HG03103 (cell line): ENCODE measurements around the gene SKI.

Source experiments
- ATAC-seq: cut with Tn5 transposase; IDR thresholded peaks from one replicate; pipeline ENCODE4 v1.9.1; 2021; ENCODE audit warnings: low read depth; ENCODE audit not compliant: unreplicated experiment

Gene SKI

DNA sequence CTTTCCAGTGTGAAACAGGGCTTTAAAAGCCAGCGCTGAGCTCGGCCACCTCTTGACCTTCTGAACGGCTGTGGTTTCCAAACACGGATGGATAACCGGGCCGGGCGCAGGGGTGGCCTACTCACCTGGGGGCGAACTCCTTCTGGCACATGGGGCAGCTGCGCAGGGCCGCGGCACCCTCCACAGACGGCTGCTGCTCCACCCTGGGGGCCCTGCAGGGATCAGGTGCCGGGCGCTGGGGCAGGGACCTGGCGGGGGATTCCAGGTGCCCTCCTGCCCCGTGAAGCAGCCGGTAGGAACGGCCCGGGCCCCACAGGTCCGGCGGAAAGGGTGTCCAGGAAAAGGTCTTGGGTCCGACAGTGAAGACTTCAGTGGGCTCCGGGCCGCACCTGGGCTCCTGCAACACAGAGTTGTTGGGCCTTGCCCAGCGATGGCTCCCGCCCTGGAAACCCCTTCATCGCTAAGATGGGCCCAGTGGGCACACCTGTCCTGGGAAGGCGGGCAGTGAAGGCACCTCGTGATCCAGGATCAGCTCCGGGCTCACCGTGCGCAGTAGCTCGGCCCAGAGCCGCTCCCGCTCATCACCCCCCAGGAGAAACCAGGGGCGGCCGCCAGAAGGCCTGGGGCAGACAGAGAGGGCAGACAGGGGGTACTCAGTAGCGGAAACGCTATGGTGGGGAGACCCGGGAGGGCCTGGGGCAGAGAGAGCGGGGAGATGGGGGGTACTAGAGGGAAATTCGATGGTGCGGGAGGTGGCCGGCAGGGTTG lies 34.4 kb upstream of the SKI start:
- ATAC-seq, result no peak

DNA sequence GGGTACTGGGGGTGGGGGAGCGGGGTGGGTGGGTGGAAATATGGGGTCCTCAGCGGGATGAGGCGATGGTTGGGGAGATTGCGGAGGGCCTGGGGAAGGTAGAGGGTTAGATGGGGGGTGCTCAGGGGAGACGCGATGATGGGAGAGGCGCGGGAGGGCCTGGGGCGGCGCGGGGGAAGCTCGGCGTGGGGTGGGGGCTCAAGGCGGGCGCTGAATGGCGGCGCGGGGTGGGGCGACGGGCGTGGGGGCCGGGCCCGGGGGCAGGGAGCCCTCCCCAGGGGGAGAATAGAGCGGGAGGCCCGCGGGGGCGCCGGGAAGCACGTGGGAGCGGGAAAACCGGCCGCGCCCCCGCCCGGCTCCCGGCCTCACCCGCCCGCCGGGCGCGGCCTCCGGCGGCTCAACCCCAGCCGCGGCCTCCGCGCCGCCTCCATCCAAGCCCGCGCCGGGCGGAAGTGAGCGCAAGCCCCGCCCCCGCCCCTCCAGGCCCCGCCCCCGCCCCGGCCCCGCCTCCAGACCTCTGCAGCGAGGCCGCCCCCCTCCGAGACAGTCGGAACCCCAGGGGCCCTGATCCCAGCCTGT lies 33.7 kb upstream of the SKI start, which contains the start of gene FAAP20:
Gene FAAP20, minus strand, starts transcription at position 454 of the 579 bp plus-strand sequence. Its CDS starts 23 bp downstream, at position 431.
- peak; percentile 44 for ATAC-seq

DNA sequence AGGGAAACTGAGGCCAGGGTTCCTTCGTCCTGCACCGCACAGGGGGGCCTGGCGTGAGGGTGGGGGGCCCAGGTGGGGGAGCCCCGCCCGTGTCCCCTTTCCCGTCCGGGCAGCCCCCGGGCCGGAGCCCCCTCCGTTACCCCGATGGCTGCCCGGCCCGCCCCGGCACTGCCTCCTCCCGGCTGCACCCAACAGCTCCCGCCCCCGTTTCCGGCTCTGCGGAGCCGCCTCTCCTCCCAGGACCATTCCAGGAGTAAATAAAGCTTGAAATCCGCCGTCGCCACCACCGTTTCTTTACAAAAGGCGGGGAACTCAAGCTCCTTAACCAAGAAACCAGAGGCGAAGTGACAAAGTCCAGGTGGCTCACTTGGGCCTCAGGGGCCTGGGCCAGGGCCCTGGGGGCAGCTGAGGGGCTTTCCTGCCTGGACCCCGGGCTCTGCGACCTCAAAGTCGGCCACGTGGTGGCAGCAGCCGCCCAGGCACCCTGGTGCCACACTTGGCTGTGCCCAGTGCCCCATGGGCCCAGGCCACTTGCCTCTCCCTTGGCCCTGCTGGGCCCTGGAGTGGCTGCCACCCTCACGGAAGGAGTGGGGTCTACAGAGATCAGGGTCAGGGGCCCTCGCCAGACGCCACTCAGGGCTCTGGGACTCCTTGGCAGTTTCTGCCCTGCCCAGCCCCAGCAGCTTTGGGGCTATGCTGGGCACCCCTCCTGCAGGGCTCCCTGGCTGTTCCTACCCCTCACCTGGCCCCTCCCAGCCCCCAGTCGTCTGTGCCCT lies 33.0 kb upstream of the SKI start:
- ATAC-seq, result peak; percentile 42

DNA sequence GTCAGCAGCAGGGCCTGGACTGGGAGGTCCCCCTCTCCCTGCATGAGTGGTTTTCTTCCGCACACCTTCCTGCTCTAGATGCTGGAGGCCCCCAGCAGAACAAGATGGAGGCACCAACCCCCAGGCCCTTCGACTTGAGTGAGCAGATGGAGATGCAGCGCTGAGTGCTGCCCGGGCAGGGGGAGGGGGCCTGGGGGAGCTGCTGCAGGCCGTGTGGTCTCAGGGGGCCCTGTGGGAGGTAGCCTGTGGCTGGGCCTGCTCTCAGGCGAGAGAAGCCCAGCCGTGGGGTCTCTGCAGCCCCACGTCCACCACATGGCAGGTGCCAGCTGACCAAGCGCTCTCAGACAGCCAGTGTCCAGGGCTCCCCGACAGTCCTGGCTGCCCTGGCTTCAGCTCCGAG lies 32.3 kb upstream of the SKI start:
- ATAC-seq, result no peak

DNA sequence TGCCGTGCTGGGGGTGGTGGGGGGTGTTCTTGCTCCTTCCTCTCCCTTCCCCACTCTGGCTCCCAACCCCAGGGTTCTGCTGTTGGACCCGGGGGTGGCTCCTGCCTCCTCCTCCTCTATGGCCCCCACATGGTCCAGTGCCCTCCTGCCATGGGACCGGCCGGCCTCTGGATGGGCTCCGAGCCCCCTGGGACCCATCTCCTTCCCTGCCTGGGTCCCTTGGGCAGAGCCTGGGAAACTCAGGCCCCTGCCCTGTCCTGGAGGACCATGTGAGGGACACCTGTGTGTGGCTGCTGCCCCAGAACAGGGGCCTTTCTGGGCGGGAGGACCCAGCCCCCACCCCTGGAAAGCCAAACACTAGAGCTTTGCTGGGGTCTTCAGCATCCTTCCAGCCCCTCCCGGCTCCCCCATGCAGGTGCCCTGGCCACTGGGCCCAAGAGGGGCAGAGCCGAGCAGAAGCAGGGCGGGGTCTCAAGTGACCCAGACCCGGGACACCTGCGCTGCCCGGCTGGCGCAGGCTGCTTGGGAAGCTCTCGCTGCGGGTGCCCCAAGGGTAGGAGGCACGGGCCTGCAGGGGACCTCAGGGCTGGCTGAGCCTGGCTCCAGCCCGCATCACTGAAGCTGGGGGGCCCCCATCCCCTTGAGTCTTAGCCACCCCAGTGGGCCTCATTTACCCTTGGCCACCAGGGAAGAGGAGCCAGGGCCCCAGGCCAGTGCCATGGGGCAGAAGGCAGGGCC lies 31.0 kb upstream of the SKI start:
- no peak for ATAC-seq

DNA sequence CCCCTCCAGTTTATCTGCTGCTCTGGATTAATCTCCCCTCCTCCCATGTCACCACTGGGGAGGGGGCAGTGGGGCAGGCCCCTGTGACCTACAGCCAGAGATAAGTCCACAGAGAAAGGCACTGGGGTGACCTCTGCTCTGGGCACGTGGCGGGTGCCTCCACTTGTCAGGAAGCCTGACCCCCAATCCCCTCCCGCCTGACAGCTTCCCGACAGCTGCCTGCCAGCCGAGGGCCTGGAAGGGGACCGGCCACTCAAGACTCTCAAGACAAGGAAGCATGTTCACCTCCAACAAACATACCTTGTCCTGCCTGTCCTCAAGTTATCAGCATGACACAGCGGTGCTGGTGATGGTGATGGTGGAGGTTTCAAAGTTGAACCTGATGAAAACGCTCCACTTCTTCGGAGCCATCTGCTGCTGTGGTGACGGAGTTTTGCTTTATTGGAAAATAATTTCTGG lies 30.4 kb upstream of the SKI start:
- ATAC-seq, result no peak

DNA sequence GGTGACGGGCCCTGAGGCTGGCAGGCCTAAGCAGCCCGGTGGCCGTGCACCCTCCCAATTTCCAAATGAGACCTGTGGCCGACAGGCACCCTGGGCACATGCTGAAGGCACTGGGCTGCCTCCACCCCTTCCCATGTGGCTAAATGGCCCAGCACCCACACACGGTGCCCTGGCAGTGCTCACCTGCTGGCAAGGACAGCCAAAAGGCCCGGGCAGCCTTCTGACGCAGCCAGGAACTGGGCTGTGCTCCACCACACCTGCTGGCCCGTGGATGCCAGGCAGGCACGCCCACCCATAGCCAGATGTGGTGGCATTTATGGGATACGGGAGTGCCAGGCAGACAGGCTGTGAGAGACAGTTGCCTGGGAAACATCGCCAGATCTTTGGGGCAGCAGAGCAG lies 29.5 kb upstream of the SKI start:
- no peak for ATAC-seq

DNA sequence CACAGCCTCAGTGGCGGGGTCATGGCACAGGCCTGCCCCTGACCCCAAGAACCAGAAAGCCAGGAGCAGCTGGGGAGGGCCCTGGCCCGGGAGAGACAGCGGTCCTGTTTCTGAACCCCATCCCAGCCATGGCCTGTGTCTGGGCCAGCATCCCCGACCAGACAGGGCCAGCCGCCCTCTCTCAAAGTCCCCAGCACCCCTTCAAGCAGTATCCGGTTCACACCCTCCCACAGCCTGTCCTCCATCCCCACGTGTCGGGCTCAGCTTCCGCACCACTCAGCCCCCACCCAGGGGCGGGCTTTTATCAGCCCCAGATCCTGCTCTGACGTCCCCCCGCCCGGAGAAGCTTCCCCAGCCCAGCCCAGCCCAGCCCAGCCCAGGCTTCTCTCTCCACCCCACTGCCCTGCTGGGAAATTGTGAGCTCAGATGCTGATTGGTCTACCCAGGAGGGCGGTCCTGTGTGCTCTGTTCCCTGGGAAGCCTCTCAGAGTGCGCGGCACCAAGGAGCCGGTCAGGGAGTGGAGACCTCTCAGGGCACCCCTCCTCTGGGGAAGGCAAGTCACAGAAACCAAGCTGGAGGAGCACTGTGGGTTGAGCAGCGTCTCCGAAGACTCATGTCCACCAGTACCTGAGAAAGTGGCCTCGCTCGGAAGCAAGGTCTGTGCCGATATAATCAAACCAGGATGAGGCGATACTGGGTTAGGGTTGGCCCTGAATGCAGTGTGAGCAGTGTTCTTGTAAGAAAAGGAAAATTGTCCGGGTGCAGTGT lies 28.9 kb upstream of the SKI start:
- peak; percentile 38 for ATAC-seq

DNA sequence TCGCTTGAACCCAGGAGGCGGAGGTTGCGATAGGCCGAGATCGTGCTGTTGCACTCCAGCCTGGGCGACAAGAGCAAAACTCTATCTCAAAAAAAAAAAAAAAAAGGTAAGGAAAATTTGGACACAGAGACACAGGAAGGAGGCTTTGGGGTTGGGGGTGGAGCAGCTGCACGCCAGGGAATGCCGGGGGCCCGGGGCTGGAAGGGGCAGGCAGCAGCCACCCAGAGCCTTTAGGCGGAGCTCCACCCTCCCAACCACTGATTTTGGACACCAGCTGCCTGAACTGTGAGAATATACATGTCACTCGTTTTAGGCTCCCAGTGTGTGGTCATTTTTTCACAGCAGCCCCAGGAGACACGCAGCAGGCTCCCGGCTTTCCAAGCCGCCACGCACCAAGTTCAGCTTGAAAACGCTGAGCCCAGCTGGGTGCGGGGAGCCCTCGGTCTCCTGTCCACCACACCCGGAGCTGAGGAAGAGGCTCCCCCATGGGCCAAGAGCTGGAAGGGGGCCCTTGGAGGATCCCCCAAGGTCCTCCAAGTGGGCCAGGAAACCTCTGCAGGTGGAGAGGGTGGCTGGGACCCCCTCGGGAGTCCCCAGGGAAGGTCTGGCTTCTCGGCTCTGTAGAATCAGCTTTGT lies 27.7 kb upstream of the SKI start:
- no peak for ATAC-seq

DNA sequence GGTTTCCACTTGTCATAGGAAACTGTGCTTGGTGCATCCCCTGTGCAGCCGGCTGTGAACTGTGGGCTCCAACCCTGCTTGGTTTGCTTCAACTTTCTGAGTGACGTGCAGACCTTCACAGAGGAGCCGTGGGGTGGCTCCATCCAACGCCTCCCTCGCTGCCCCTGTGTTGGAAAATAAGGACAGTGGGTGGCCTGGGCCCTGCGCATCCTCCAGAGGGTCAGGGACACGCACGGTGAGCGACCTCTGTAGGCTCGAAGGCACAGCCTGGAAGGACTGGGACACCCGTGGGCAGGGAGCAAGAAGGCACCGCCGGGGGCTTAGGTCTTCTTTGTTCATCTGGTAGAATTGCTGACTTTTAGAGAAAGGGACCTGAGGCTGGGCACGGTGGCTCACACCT lies 27.1 kb upstream of the SKI start:
- ATAC-seq, result no peak

DNA sequence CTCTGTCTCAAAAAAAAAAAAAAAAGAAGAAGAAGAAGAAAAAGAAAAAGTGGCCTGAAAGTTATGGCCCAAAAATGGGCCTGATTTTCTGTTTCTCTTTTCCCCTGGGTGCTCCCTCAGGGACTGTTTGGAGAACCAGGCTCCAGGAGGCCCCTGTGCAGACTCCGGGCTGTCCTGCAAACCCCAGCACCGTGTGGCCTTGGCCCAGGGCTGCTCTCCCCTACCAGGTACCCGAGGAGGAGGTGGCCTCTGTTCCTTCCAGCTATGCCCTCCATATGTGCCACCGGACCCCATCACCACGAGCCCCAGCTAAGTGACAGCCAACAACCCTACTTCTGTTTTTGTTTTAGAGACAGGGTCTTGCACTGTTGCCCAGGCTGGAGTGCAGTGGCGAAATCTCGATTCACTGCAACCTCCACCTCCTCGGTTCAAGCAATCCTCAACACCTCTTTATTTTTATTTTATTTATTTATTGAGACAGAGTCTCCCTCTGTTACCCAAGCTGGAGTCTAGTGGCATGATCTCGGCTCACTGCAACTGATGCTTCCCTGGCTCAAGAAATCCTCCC lies 26.0 kb upstream of the SKI start:
- no peak for ATAC-seq

DNA sequence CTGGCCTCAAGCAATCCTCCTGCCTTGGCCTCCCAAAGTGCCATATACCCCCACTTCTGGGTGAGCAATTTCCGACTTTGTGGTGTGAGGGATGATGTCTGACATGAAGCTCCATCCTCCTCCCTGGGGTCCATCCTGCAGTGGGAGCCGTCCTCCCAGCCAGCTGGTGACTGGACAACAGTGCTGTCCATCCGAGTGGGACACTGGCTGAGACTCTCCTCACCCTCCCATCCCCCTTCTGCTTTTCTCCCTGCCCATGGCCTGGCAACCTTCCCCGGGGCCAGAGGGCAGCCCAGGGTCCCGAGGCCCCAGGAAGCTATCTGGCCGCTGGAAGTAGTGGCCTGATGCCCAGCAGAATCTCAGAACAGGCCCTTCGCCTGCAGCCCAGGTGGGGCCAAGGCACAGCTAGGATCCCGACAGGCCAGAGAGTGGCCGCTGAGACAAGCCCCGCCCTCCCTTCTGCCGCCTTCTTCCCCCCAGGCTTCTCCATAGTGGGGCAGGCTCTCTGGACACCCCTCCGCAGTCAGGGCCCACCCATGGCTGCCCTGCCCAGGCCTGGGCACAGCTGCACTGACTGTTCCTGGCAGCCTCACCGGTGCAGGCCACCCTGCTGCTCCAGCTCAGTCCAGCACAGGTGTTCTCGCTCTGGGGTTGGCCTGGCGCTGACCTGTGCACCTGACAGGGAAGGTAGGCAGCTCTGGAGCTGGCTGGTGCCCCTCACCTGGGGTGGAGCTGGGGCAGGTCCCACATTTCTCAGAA lies 25.1 kb upstream of the SKI start:
- no peak for ATAC-seq

DNA sequence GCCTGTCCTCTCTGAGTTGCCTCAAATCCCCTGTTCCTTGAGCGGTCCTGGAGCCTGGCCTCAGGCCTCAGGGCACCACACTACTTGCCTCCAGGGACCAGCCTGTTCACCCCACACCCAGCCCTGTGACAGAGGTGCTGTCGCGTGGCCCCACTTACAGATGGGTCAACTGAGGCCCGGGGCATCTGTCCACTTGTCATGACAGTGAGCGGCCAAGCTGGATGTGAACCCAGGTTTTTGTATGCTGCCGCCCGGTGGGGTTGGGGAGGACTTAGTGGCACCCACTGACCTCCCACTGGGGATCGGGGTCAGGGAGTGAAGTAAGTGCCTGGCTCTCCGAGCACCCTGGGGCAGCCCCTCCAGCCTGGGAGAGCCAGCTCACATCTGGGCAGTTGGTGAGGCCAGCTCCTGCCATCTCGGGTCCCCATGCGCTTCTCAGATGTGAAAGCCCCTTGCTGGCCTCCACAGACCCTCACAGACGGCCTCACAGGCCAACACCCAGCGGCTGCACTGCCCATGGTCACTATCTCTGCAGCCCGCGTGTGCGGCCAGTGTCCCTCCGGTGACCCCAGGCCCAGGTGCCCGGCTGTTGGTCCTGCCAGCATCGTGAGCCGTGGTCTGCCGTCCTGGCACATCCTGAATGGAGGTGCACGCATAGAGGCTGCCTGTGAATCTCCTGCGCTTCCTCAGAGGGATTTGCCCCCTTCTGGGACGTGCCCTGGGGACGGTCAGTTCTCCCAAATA lies 24.3 kb upstream of the SKI start:
- no peak for ATAC-seq

DNA sequence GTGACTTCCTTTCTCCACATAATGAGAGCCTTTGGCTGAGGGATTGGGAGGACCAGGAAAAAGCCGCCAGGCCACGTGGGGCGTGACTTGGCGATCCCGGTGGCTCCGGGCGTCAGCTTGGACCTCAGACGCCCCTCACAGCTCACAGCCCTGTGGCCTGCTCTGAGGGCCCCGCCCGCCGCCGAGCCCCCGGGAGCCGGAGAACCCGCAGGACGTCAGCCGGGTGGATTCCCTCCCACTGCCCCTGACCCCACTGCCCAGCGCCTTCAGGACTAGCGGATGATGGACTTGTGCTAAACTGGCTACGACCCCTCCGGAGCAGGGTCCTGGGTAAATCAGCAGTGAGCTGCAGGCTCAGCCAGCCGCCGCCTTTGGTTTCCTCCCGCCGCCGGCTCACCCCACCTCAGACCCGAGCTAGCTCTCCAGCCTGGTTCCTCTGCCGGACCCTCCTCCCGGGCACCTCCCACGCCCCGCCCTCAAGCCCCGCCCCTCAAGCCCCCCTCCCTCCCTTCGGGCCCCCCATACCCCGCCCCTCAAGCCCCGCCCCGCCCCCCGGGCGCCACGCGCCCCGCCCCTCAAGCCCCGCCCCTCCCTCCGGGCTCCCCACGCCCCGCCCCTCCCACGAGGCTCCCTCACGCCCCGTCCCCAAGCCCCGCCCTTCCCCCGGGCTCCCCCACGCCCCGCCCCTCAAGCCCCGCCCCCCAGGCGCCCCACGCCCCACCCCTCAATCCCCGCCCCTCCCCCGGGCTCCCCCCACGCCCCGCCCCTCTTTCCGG lies 23.5 kb upstream of the SKI start:
- ATAC-seq, result peak; percentile 32

DNA sequence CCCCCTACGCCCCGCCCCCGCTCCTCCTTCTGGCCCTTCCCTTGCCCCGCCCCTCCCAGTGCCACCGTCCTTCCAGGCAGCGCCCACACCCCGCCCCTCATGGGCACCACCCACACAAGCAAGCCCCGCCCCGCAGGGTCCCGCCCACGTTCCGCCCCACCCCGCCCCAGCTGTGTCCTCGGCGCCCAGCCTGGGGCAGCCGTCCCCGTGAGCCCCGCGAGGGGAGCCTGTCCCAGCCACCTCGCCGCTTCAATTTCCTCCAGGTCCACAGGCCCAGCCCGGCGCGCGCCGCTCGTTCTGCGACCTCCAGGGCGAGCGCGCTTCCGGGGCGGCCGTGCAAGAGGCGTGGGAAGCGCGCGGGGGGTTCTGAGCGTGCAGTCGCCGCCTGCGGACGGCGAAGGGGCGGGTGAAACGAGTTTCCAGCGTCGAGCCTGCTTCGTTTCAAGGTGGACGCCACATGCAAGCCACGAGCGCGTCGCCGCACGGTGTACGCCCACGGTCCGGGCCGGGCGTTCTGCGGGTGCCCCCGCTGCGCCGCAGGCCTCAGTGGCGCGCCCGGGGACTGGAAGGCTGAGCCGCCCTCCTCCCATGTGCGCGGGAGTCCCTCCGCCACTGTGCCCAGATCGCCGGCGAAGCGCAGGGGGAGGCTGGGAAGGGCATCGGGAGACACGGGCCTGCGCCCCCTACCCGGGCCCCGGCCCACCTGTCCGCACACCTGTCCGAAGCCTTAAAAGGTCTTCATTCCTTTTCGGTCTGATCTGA lies 22.7 kb upstream of the SKI start:
- peak; percentile 67 for ATAC-seq

DNA sequence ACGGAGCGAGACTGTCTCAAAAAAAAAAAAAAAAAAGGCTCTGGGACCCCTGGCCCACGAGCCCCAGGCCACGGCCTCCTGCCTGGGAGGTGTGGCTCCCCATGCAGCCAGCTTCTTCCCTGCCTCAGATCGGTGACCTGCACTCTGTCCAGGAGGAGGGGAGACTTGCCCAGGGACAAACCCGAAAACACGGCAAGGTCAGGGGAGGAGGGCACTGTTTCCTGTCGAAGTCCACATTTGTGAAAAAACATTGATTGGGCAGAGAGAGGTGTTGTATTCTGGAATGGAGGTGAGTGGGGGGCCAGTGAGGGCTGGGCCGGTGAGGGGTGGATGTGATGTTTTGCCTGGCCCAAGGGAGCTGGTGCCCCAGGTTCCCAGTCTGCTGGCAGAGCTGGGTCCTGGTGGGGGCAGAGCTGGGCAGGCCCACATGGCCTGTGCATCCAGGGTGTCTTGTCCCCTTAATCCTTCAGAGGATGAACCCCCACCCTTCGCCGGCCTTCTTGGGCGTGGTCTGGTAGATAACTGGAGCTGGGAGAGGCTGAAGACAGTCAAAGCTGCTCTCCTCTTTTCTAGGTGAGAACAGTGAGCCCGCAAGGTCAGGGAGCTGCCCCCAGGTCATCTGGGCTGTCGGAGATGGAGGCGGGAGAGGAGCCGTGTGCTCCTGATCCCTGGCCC lies 21.2 kb upstream of the SKI start:
- no peak for ATAC-seq
